ENCODE data around the gene NUMB. TPM values are rescaled to one million over a fixed set of nuclear protein-coding genes. Genes with fewer than 3 reads are reported as not detected.
"Not testable (repeated sequence)": the region's sequence is repeated elsewhere in the genome, so short reads cannot be mapped to it uniquely, and the experiment has no call there.

Gene NUMB
- total RNA-seq, 1 donor from 2014 or later, result 32.1 TPM

- peaks cover 5% of the 10 kb centered on the region for H3K4me1 ChIP-seq
- intact Hi-C loops (cut with micrococcal nuclease), result no loop called here
- H3K9me3 ChIP-seq (replicated peaks), result no peaks in the 10 kb centered on the region
- no peak overlapping the region for H3K27ac ChIP-seq (replicated peaks)
- H3K27me3 ChIP-seq (ENCODE audit: low read depth), result no peaks in the 10 kb centered on the region
- no peak overlapping the region for H3K4me3 ChIP-seq
- no peak for DNase-seq
- no peaks in the 10 kb centered on the region for H3K36me3 ChIP-seq
- TF ChIP-seq, protein P1, sequence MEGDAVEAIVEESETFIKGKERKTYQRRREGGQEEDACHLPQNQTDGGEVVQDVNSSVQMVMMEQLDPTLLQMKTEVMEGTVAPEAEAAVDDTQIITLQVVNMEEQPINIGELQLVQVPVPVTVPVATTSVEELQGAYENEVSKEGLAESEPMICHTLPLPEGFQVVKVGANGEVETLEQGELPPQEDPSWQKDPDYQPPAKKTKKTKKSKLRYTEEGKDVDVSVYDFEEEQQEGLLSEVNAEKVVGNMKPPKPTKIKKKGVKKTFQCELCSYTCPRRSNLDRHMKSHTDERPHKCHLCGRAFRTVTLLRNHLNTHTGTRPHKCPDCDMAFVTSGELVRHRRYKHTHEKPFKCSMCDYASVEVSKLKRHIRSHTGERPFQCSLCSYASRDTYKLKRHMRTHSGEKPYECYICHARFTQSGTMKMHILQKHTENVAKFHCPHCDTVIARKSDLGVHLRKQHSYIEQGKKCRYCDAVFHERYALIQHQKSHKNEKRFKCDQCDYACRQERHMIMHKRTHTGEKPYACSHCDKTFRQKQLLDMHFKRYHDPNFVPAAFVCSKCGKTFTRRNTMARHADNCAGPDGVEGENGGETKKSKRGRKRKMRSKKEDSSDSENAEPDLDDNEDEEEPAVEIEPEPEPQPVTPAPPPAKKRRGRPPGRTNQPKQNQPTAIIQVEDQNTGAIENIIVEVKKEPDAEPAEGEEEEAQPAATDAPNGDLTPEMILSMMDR (IDR thresholded peaks at IDR 0.05; ENCODE audit: borderline replicate concordance), result no peak
Measured at GRCh38 chr14:73392329-73393257, 65.8 kb downstream of the NUMB start.

GRCh38 chr14:73387860-73388259, 70.5 kb downstream of the NUMB start:
- H3K4me1 ChIP-seq; H3K27me3 ChIP-seq (ENCODE audit: low read depth); H3K27ac ChIP-seq (replicated peaks); H3K4me3 ChIP-seq; intact Hi-C loops (cut with micrococcal nuclease); DNase-seq: not testable (repeated sequence)
- H3K36me3 ChIP-seq, result peaks cover 12% of the 10 kb centered on the region
- peaks cover 20% of the 10 kb centered on the region for H3K9me3 ChIP-seq (replicated peaks)

GRCh38 chr14:73386342-73386741, 72.0 kb downstream of the NUMB start:
- Histone ChIP-seq H3K4me1 (no peaks in the 10 kb centered on the region), H3K4me3 (no peak overlapping the region), H3K36me3 (peaks cover 14% of the 10 kb centered on the region), H3K27ac (replicated peaks) (no peak overlapping the region), H3K9me3 (replicated peaks) (peaks cover 26% of the 10 kb centered on the region), H3K27me3 (ENCODE audit: low read depth) (no peaks in the 10 kb centered on the region)
- no peak for DNase-seq
- intact Hi-C loops (cut with micrococcal nuclease), result no loop called here
- TF ChIP-seq, protein P1 (IDR thresholded peaks at IDR 0.05; ENCODE audit: borderline replicate concordance), result no peak

GRCh38 chr14:73385021-73385420, 73.3 kb downstream of the NUMB start:
- DNase-seq; intact Hi-C loops (cut with micrococcal nuclease); H3K4me3 ChIP-seq; H3K27me3 ChIP-seq (ENCODE audit: low read depth); H3K4me1 ChIP-seq; H3K27ac ChIP-seq (replicated peaks): not testable (repeated sequence)
- peaks cover 26% of the 10 kb centered on the region for H3K9me3 ChIP-seq (replicated peaks)
- peaks cover 14% of the 10 kb centered on the region for H3K36me3 ChIP-seq

DNA sequence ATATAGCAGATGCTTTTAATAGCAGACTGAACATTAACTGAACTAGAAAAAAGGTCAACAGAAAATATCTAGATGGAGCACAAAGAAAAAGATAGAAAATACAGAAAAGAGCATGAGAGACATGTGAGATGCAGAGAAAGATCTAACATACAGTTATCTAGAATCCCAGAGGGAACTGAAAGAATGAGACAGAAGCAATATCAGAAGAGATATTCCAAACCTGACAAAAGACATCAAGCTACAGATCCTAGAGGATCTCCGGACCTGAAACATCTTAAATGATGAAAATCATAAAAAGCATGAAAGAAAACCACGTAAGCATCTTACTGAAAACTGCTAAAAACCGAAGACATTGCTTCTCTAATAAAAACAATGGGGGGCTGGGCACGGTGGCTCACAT, 75.0 kb downstream of the NUMB start:
- no peak for DNase-seq
- intact Hi-C loops (cut with micrococcal nuclease), result no loop called here
- TF ChIP-seq, protein P1 (IDR thresholded peaks at IDR 0.05; ENCODE audit: borderline replicate concordance), result no peak
- H3K4me3 ChIP-seq, result no peak overlapping the region
- no peak overlapping the region for H3K27ac ChIP-seq (replicated peaks)
- no peaks in the 10 kb centered on the region for H3K4me1 ChIP-seq
- peaks cover 14% of the 10 kb centered on the region for H3K36me3 ChIP-seq
- H3K9me3 ChIP-seq (replicated peaks), result peaks cover 26% of the 10 kb centered on the region
- H3K27me3 ChIP-seq (ENCODE audit: low read depth), result no peaks in the 10 kb centered on the region

DNA sequence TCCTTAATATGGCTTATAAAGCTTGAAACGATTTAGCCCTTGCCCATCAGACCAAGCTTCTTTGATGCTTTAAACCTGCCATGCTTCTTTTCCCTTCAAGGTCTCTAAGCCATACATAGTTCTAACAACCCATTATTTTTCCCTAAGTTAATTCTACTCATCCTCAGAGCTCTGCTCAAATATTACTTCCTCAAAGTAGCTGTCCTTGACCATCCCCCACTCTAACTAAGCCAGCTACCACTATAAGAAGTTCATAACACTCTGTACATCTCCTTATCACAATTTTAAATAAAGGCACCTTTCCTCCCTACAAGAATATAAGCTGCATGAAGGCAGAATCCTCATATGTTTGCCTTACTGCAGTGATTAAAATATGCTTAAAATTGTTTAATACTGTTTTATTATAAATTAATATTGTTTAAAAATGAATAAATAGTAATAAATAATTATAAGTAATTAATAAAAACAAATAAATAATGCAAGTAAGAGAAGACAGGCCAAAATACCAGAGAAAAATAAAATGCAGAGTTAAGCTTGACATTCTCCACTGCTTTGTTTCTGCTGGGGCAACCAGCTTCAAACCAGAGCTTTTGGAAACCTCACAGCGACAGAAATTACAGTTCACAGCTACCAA, 76.8 kb downstream of the NUMB start:
- Histone ChIP-seq H3K27me3 (ENCODE audit: low read depth) (no peaks in the 10 kb centered on the region), H3K4me1 (no peaks in the 10 kb centered on the region), H3K4me3 (no peak overlapping the region), H3K9me3 (replicated peaks) (peaks cover 26% of the 10 kb centered on the region), H3K27ac (replicated peaks) (no peak overlapping the region), H3K36me3 (peaks cover 14% of the 10 kb centered on the region)
- TF ChIP-seq, protein P1 (IDR thresholded peaks at IDR 0.05; ENCODE audit: borderline replicate concordance), result no peak
- DNase-seq, result no peak
- intact Hi-C loops (cut with micrococcal nuclease), result no loop called here

Measured in left ventricle myocardium inferior (tissue), 1 donor.